HCT116 (cell line): ENCODE results near the gene TGFBR1.

ENCODE experiments used
- EZH2 ChIP-seq: fragments of 200-600 bp; sonication (generic); IDR thresholded peaks from 2 replicates; pipeline ENCODE4 v1.6.1; 2017; ENCODE audit warnings: antibody characterized with exemption, mixed run types
- POLR2A ChIP-seq: IDR thresholded peaks from 2 replicates; pipeline ENCODE4 v1.7.0; 2011; ENCODE audit warnings: borderline replicate concordance; ENCODE audit not compliant: insufficient read depth, insufficient read length; ENCODE audit errors: extremely low read depth
- POLR2AphosphoS5 ChIP-seq: IDR thresholded peaks from 2 replicates; pipeline ENCODE4 v1.6.1; 2011; ENCODE audit warnings: mild to moderate bottlenecking, low read depth, low read length, moderate library complexity
- RAD21 ChIP-seq: IDR thresholded peaks from 2 replicates; pipeline ENCODE4 v1.6.1; 2012; ENCODE audit warnings: low read depth, mild to moderate bottlenecking
- REST ChIP-seq: IDR thresholded peaks from 2 replicates; pipeline ENCODE4 v1.6.1; 2012; ENCODE audit warnings: low read depth
- TF ChIP-seq, protein P1 (sequence below), 3 experiments: fragments of 200-600 bp in 1 of 3; sonication (generic) in 1 of 3; IDR thresholded peaks in 2 of 3; conservative IDR thresholded peaks in 1 of 3; 2 replicates each; pipeline ENCODE4 v1.5.1; 2012 to 2017; ENCODE audit warnings: low read depth in 2 of 3, low read length in 2 of 3, antibody characterized with exemption in 1 of 3, borderline replicate concordance in 1 of 3, control low read depth in 1 of 3, mild to moderate bottlenecking in 1 of 3, mixed read lengths in 1 of 3, mixed run types in 1 of 3, moderate library complexity in 1 of 3; ENCODE audit not compliant: insufficient read depth in 1 of 3

GRCh38 chr9:99199938-99200539 is 95.1 kb downstream of the TGFBR1 start:
- TF ChIP-seq REST (no peak), POLR2A (no peak), RAD21 (no peak), EZH2 (no peak), POLR2AphosphoS5 (no peak)
- TF ChIP-seq, protein P1, sequence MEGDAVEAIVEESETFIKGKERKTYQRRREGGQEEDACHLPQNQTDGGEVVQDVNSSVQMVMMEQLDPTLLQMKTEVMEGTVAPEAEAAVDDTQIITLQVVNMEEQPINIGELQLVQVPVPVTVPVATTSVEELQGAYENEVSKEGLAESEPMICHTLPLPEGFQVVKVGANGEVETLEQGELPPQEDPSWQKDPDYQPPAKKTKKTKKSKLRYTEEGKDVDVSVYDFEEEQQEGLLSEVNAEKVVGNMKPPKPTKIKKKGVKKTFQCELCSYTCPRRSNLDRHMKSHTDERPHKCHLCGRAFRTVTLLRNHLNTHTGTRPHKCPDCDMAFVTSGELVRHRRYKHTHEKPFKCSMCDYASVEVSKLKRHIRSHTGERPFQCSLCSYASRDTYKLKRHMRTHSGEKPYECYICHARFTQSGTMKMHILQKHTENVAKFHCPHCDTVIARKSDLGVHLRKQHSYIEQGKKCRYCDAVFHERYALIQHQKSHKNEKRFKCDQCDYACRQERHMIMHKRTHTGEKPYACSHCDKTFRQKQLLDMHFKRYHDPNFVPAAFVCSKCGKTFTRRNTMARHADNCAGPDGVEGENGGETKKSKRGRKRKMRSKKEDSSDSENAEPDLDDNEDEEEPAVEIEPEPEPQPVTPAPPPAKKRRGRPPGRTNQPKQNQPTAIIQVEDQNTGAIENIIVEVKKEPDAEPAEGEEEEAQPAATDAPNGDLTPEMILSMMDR (IDR thresholded peaks at IDR 0.05 in 2 of 3, conservative IDR thresholded peaks at IDR 0.05 in 1 of 3; ENCODE audit: borderline replicate concordance in 1 of 3, insufficient read depth in 1 of 3, low read depth in 2 of 3, low read length in 2 of 3) = no peak
